Ishikawa (cell line): ENCODE data around the gene CAMLG.
A peak's percentile ranks its signal among the peaks of the same experiment; 100 is the strongest.

Experiments
- CEBPB ChIP-seq: IDR thresholded peaks from 2 replicates; pipeline ENCODE4 v1.6.1; 2012
- CREB1 ChIP-seq: IDR thresholded peaks from 2 replicates; pipeline ENCODE4 v1.6.1; 2012; ENCODE audit warnings: low read depth
- EGR1 ChIP-seq: IDR thresholded peaks from 2 replicates; pipeline ENCODE4 v1.6.1; 2012
- EP300 ChIP-seq: IDR thresholded peaks from 2 replicates; pipeline ENCODE4 v1.6.1; 2012; ENCODE audit warnings: borderline replicate concordance
- FOXM1 ChIP-seq: IDR thresholded peaks from 2 replicates; pipeline ENCODE4 v1.6.1; 2012; ENCODE audit warnings: low read depth, borderline replicate concordance
- NFIC ChIP-seq: IDR thresholded peaks from 2 replicates; pipeline ENCODE4 v1.6.1; 2012
- RAD21 ChIP-seq: IDR thresholded peaks from 2 replicates; pipeline ENCODE4 v1.6.1; 2012; ENCODE audit warnings: low read depth
- TAF1 ChIP-seq: IDR thresholded peaks from 2 replicates; pipeline ENCODE4 v1.6.1; 2012; ENCODE audit warnings: low read depth, mild to moderate bottlenecking
- TCF12 ChIP-seq: IDR thresholded peaks from 2 replicates; pipeline ENCODE4 v1.6.1; 2012; ENCODE audit warnings: low read depth
- TEAD4 ChIP-seq: IDR thresholded peaks from 2 replicates; pipeline ENCODE4 v1.6.1; 2012
- USF1 ChIP-seq: IDR thresholded peaks from 2 replicates; pipeline ENCODE4 v1.6.1; 2012
- YY1 ChIP-seq: IDR thresholded peaks from 2 replicates; pipeline ENCODE4 v1.6.1; 2012; ENCODE audit warnings: low read depth
- ZBTB7A ChIP-seq: IDR thresholded peaks from 2 replicates; pipeline ENCODE4 v1.6.1; 2012; ENCODE audit warnings: low read depth
- TF ChIP-seq, protein P1 (sequence below): IDR thresholded peaks from 2 replicates; pipeline ENCODE4 v1.6.1; 2012
- TF ChIP-seq, protein P2 (sequence below): IDR thresholded peaks from 2 replicates; pipeline ENCODE4 v1.6.1; 2012; ENCODE audit warnings: low read depth, mild to moderate bottlenecking

CAMLG gene

GRCh38 chr5:134732819-134733218, 5.5 kb upstream of the CAMLG start:
- TF ChIP-seq TAF1: no peak

GRCh38 chr5:134735243-134735642, 3.1 kb upstream of the CAMLG start:
- TF ChIP-seq CREB1 (no peak), USF1 (no peak), YY1 (no peak), CEBPB (peak; percentile 31; the same call in 1 of the 2 replicates), EP300 (no peak), RAD21 (no peak), FOXM1 (no peak)
- TF ChIP-seq, protein P1, sequence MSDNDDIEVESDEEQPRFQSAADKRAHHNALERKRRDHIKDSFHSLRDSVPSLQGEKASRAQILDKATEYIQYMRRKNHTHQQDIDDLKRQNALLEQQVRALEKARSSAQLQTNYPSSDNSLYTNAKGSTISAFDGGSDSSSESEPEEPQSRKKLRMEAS: no peak

GRCh38 chr5:134736173-134736812, 2.1 kb upstream of the CAMLG start:
- TF ChIP-seq, protein P1: no peak
- TF ChIP-seq EP300: no peak

GRCh38 chr5:134738963-134739661, 764 bp downstream of the CAMLG start:
- TF ChIP-seq, protein P1: peak; percentile 90
- peak; percentile 48; the same call in 1 of the 2 replicates for TF ChIP-seq YY1
- TF ChIP-seq FOXM1: no peak
- TF ChIP-seq EGR1: 0 out of 2 replicates have a peak, but pooled peaks have one; percentile 15
- TF ChIP-seq EP300: no peak
- TF ChIP-seq CEBPB: no peak
- 0 out of 2 replicates have a peak, but pooled peaks have one; percentile 4 for TF ChIP-seq RAD21

- TF ChIP-seq ZBTB7A: no peak
- TF ChIP-seq CEBPB: no peak
- no peak for TF ChIP-seq TCF12
- no peak for TF ChIP-seq TEAD4
- TF ChIP-seq RAD21: no peak
- TF ChIP-seq CREB1: no peak
Observed at GRCh38 chr5:134741052-134741451, 2.7 kb downstream of the CAMLG start.

GRCh38 chr5:134742134-134742533, 3.8 kb downstream of the CAMLG start:
- TF ChIP-seq EGR1: no peak
- no peak for TF ChIP-seq ZBTB7A
- no peak for TF ChIP-seq FOXM1
- TF ChIP-seq NFIC: no peak
- TF ChIP-seq CEBPB: no peak
- TF ChIP-seq, protein P1: no peak
- TF ChIP-seq YY1: no peak
- TF ChIP-seq CREB1: no peak
- TF ChIP-seq, protein P2, sequence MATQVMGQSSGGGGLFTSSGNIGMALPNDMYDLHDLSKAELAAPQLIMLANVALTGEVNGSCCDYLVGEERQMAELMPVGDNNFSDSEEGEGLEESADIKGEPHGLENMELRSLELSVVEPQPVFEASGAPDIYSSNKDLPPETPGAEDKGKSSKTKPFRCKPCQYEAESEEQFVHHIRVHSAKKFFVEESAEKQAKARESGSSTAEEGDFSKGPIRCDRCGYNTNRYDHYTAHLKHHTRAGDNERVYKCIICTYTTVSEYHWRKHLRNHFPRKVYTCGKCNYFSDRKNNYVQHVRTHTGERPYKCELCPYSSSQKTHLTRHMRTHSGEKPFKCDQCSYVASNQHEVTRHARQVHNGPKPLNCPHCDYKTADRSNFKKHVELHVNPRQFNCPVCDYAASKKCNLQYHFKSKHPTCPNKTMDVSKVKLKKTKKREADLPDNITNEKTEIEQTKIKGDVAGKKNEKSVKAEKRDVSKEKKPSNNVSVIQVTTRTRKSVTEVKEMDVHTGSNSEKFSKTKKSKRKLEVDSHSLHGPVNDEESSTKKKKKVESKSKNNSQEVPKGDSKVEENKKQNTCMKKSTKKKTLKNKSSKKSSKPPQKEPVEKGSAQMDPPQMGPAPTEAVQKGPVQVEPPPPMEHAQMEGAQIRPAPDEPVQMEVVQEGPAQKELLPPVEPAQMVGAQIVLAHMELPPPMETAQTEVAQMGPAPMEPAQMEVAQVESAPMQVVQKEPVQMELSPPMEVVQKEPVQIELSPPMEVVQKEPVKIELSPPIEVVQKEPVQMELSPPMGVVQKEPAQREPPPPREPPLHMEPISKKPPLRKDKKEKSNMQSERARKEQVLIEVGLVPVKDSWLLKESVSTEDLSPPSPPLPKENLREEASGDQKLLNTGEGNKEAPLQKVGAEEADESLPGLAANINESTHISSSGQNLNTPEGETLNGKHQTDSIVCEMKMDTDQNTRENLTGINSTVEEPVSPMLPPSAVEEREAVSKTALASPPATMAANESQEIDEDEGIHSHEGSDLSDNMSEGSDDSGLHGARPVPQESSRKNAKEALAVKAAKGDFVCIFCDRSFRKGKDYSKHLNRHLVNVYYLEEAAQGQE: no peak
- TF ChIP-seq TAF1: no peak
- TF ChIP-seq TEAD4: no peak
- TF ChIP-seq RAD21: no peak
- no peak for TF ChIP-seq TCF12
- no peak for TF ChIP-seq USF1
- no peak for TF ChIP-seq EP300

GRCh38 chr5:134749415-134749814, 11.1 kb downstream of the CAMLG start:
- TF ChIP-seq EGR1 (no peak), USF1 (no peak), FOXM1 (no peak), ZBTB7A (no peak), TAF1 (no peak), TEAD4 (no peak), TCF12 (no peak)
- TF ChIP-seq, protein P1: no peak
